Skeletal muscle cell (primary cell): ENCODE measurements around the gene JAK3.
A peak's percentile ranks its signal among the peaks of the same experiment; 100 is the strongest.

Source experiments
- DNase-seq: peaks from one replicate; pipeline ENCODE4 v3.0.0-alpha.2; 2010; ENCODE audit warnings: low read depth
- H3K4me3 ChIP-seq: 2 replicates; pipeline ENCODE4 v1.5.1; 2011; ENCODE audit warnings: low read depth, mild to moderate bottlenecking, control low read depth, low read length, moderate library complexity

Gene JAK3

DNA sequence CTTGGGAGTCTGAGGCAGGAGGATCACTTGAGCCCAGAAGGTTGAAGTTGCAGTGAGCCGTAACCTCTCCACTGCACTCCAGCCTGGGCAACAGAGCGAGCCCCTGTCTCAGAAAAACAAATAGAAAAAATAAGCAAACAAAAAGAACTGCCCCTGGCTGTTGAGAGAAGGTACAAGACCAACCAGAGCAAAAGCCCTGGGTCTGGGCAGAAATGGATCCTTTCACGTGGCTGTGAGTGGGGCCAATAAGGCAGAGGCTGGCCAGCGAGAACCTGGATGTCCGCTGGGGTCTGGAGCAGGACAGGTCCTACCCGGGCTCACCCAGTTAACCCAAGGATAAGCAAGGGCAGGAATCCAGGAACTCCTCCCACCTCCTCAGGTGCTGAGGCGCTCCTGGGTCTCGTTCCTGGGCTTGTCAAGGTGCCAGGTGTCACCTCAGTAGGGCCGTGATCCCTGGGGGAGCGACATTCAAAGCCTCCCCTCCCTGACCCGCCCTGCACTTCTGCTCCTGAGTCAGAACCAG, 19.2 kb upstream of the JAK3 start:
- no peak overlapping the region for H3K4me3 ChIP-seq
- no peak for DNase-seq

DNA sequence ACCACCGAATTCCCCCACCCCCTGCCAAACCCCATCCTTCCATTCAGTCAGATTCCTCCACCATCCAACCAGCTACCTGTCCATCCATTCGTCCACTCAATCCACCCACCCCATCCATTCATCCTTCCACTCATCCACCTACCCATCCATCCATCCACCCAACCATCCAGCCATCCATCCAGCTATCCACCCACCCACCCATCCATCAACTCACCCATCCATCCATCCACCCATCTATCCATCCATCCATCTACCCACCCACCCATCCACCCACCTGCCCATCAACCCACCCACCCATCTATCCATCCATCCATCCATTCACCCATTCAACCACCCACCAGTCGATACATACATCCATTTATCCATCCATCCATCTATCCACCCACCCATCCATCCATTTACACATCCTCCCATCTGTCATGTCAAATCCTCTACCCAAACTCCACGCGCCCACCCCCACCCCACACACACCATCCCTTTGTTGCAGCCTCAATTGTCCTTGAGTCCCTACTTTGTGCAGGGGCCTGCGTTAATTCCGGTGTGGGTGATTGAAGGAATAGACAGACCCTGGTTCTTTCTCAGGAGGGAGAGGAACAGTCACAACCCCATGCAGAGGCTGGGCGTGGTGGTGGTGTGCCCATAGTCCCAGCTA, 18.7 kb upstream of the JAK3 start:
- no peak overlapping the region for H3K4me3 ChIP-seq
- DNase-seq: no peak

DNA sequence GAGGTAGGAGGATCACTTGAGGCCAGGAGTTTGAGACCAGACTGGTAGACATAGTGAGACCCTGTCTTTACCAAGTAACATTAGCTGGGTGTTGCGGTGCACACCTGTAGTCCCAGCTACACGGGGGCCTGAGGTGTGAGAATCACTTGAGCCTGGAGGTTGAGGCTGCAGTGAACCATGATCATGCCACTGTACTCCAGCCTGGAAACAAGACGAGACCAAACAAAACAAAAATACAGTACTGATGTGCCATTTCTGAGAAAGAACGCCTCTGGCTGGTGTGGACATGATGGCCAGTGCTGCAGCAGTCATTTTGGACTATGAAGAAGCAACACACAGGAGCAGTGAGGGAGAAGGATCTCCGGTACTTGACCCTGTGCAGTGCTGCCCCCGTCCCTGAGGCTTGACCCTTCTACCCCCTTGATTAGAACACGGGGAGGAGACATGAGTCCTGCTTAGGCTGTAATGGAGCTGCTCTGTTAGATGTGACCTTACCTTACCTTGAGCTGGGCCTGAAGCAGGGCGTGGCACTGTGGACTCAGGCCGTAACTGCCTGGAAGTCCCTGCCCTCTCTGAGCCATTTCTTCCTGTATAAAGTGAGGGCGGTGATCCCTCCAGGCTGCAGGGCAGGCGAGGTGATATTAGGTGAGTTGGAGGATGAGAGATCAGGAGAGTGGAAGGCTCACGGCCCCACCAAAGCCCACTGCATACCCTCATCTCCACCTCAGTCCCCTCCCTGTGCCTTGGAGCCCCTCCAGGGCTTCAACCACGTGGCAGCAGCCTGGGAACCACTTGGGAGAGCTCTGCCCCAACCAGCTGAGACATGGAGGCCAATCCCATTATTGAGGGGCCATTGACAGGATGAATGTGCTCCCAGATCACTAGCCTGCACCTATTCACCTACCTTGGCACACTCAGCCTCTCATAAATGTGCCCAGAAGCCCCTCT, 17.9 kb upstream of the JAK3 start:
- no peak for DNase-seq
- H3K4me3 ChIP-seq: no peak overlapping the region

DNA sequence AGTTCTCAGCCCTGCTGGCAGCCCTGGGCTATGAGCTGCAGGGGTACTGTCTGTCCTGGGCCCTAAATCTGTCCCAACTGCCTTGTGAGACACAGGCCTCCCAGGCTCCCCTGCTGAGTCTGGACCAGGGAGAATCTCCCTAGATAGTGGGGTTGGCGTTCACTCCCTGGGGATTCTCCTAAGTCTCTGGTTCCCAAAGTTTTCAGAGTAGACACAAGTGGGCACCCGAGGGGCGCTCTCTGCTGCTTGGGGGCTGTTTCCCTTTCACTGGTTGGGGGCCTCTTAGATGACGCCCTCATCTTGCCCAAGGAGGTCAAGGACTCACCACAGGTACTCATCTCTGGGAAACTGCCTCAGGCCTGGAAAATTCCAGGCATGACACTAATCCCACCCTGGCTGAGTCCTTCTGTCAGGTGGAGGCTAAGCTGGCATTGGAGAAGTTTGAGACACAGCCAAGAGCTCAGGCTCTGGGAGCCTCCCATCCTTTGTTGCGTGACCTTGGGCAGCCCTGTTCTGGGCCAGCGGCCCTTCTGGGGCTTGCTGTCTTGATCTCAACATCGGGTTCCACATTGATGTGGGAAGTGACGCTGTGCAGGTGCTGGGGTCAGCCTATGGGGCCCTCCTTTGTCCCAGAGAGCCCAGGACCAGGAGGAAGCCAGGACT, 15.9 kb upstream of the JAK3 start:
- no peak overlapping the region for H3K4me3 ChIP-seq
- no peak for DNase-seq

DNA sequence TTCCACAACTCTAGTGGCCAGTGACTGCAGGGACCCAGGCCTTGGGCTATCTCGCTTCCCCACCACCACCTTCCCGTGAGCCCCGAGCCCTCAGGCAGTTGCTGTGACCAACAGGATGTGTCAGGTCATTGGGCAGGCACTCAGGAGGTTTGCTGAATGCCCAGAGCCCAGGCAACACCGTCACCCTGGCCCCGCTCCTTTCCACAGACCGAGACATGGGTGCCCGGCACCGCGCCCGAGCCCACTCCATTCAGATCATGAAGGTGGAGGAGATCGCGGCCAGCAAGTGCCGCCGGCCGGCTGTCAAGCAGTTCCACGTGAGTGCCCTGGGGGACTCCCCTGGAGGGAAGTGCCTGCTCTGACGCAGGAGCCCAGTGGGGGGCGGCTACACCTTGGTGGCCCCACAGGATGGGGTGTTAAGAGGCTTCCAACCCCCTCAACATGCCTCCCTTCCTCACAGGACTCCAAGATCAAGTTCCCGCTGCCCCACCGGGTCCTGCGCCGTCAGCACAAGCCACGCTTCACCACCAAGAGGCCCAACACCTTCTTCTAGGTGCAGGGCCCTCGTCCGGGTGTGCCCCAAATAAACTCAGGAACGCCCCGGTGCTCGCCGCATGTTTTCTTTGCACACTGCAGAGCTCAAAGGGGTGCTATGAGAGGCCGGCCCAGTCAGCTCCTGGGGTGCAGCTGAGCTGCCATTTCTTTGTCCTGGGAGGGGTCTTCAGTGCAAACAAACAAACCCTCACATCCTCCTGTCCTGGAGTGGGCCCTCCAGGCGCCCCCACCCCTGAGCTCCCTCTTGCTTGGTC, 15.1 kb upstream of the JAK3 start:
- DNase-seq: no peak
- no peak overlapping the region for H3K4me3 ChIP-seq

DNA sequence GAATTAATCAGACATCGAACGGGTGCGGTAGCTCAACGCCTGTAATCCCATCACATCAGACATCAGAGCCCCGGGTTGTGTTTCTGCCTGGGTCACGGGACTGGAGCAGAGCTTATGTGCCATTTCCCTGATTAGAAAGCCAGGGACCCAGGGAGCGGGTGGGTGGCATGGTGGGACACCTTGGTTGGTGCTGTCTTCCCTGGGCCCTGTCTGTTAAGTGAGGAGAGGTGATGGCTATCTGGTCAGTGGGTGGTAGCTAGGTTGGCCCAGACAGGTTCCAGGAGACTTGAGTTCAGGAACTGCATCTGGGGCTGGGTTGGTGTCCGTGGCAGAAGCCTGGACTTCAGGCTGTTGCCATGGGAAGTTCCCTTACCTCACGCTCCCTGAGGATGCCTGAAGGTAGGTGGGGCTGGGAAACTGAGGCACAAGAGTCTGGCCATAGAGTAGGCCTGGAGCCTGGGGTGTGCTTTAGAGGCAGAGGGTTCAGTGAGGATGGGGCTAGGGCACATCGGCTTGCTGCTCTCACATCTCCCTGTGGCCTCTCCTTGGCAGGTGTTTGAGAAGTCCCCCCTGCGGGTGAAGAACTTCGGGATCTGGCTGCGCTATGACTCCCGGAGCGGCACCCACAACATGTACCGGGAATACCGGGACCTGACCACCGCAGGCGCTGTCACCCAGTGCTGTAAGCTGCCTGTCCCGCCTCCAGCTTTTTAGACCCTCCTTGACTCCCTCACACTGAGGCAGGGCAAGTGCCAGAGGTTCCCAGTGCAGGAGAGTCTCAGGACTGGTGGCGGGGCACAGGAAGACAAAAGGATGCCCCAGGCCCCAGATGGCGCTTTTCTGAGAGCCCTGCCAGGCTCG, 14.0 kb upstream of the JAK3 start:
- peak overlapping the region; percentile 100 for H3K4me3 ChIP-seq
- DNase-seq: no peak

DNA sequence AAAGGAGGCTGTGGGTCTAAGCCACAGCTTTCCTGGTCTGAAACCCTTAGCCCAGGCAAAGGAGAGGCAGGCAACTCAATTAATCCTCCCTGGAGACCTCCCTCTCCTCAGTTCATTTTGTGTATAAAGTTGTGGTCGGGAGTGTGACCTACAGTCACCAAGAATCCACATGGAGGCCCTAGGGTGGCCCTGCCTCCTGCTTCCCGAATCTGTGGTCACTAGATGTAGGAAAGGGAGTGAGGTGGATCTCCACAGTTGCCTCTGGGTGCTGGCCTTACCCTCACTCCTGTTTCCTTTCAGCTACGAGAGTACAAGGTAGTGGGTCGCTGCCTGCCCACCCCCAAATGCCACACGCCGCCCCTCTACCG, 13.2 kb upstream of the JAK3 start:
- no peak for DNase-seq
- peak overlapping the region; percentile 100 for H3K4me3 ChIP-seq

DNA sequence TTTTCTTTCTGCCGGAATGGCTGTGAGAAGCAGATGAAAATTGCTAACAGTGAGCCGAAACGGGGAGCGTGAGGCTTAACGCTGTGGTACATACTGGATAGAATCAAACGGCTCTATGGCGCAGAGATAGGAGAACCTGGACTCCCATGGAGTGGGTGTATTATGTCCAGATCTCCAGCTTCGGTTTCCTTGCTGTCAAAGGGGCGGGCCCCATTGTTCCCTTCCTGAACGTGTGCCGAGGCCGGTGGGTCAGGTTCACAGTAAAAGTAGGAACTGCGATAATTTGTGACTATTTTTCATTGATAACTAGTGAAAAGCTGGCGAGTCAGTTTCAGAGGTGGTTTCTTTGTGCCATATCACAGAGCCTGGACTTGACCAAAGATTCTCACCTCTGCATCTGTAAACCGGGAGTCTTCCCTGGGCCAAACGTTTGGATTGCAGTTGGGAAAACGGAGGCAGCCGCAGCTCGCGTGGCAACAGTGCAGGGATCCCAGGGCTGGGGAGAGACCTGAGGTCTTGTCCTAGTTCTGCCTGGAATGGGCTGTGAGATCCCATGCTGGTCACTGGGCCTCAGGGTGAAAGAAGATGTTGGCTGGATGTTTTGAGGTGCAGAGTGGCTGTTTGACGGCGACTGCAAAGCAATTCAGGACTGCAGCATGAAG, 12.7 kb upstream of the JAK3 start:
- no peak for DNase-seq
- H3K4me3 ChIP-seq: peak overlapping the region; percentile 100

DNA sequence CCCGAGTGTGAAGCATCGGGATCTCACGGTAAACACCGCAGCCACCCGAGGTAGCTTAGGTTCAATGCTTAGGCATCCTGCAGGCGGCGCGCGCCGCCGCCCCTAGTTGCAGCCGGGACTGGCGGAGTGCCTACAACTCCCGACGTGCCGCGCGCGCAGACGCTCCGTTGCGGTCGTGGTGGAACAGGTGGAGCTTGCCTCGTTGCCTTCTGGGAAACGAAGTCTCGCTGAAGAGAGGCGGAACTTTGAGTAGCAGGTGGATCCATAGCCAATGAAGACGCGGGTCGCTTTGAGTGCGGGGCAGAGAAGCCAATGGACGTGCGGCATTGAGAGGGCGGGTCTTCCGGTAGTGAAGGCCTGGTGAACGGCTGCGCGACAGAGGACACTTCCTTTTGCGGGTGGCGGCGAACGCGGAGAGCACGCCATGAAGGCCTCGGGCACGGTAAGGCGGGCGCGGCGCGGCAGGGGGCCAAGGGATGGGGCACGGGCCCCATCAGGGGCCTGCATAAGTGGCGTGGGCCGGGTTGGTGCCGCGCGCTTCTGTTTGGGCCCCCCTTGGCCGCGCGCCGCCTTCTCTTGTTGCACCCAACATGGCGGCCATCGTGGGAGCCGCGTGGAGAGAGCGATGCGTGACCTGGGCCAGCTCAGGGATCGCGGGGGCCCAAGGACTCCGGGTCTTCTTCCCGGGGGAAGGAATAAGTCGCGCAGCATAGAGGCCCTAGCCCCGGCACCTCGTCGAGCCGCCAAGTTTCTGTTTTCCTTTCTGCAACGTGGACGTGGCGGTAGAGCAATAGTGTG, 11.9 kb upstream of the JAK3 start, which contains the start of gene RPL18A:
TSS of gene RPL18A (plus strand) at position 378 of the 798 bp plus-strand sequence. CDS start at position 425, 47 bp downstream.
- DNase-seq: peak; percentile 99
- peak within 1 kb of the TSS; percentile 100 for H3K4me3 ChIP-seq

DNA sequence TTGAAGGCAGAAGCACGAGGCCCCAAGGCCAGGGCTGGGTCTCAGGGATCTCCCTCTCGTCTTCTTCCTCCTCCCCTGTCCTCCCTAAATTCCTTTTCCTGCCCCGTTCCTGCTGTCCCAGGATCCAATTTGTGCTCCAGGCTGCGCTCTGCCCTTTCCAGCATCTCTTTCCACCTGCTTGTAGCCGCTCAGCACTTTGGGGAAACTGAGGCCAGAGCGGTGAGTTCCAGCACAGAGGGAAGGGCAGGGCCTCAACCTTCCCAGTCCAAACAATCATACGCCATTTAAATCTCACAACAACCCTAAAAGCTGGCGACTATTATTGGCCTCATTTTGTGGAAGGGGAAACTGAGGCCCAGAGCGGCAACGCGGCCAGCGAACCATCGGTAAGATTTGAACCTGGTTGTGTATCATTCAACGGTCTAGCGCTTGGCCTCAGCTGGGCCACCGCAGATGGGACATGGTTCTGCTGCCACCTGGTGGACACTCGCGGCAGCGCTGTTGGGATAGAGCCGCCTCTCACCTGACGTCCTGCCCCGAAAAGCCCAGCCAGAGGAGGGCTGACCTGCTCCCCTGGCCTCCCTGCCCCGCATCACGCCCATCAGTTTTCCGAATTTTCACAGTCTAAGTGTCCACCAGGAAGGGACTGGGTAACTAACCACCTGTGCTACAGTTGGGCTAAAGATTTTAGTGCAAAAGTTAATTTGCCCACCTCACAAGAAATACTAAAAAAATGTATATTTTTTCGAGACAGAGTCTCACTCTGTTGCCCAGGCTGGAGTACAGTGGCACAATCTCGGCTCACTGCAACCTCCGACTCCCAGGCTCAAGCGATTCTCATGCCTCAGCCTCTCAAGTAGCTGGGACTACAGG, 7.7 kb upstream of the JAK3 start:
- no peak overlapping the region for H3K4me3 ChIP-seq

DNA sequence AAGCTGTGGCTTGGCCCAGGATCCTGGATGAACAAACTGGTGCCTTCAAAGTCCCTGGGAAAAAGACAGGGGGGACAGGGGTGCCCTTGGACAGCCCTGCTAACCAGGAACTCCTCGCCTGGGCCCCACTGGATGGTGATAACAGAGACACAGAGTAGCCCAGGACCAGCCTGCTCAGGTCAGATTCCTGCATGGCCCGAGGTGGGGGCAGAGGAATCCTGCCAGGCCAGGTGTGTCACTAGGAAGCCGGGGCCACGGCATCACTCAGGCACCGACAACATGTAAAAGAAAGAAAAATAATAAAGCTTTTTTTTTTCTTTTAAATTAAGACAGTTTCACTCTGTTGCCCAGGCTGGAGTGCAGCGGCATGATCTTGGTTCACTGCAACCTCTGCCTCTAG, 6.3 kb upstream of the JAK3 start:
- no peak overlapping the region for H3K4me3 ChIP-seq
- no peak for DNase-seq

More for the DNA sequence above, 7.7 kb upstream of the JAK3 start:
- DNase-seq: no peak

DNA sequence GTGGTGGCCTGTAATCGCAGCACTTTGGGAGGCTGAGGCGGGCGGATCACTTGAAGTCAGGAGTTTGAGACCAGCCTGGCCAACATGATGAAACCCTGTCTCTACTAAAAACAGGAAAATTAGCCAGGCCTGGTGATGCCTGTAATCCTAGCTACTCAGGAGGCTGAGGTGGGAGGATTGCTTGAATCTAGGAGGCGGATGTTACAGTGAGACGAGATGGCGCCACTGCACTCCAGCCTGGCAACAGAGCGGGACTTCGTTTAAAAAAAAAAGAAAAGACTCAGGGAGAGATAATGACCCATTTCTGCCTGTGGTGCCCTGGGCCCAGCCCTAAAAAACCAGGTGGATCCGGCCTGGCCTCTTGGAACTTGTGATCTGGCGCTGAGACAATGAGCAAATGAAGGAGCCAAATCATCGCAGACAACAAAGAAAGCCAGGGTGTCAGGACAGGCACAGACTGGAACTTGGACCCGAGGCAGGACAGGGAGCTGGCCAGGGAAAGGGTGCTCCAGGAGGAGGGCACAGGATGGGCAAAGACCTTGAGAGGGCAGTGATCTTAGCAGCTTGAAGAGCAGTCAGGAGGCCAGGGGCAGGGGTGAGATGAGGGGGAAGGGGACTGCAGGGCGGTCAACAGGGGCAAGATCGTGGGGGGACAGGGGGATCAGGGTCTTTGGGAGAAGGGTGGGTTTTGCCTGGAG, 962 bp upstream of the JAK3 start:
- no peak for DNase-seq
- no peak overlapping the region for H3K4me3 ChIP-seq

DNA sequence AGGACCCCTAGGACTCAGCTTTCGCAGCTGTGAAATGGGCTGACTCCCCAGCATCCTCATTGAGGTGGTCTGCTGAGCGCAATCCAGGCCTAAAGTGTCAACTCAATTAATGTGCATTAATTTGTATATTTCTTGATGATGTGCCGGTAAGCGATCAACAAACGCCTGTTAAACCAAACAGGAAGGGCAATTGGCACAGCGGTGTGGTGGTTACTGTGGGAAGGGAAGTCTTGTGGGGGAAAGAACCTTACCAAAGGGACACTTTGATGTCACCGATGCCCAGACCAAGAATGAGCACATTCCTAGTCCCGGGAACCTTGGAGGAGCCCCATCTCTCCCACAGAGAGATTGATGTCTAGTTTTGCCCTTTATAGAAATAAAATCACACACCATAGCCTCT, 1.6 kb downstream of the JAK3 start:
- no peak for DNase-seq
- no peak overlapping the region for H3K4me3 ChIP-seq

DNA sequence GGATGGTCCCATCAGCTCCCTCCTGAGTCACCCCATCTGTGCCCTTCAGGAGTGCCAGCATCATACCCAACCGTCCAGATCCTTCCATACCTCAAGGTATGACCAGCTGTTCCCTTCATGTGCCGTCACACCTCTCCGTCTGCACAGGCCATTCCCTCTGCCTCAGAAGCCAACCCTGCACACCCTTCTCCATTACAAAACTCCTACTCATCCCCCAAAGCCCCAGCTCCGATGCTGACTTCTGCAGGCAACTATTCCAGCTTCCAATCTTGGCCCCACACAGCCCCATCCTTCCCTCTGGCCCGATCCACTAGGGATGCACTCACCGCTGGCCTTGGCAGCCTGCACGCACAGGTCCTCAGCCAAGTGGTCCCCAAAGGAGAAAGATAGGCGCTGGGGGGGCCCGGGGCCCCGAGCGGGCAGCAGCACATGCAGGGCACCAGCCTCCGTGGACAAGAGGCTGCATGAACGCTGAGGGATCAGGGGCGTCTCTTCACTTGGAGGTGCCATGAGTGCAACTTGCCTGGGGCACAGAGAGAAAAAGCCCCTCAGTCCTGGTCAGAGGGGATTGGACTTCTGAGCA, 3.8 kb downstream of the JAK3 start:
- H3K4me3 ChIP-seq: no peak overlapping the region
- DNase-seq: no peak

DNA sequence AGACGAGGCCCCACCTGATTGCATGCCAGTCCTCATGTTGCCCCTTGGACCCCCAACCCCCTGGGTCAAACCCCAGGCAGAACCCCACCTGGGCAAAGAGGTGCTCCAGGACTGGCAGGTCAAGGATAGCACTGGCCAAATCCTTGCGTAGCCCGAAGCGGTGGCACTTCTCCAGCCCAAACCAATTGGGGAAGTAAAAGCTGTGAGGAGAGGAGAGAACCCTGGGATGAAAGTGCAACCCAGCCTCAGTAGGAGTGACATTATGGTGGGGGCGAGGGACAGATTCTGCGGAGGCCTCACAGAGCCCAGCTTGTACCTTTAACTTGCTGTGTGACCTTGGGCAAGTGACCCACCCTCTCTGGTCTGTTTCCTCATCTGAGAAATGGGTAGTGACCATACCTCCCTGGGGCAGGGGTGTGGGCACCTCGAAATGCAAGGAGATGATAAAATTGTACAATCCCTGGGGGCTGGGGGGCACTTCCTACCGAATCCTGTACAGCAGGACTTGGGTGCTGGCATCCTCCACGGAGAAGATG, 4.4 kb downstream of the JAK3 start:
- no peak overlapping the region for H3K4me3 ChIP-seq
- no peak for DNase-seq
